HCT116 (cell line): ENCODE measurements around the gene KIF5A. TPM values are rescaled to one million over a fixed set of nuclear protein-coding genes. Genes with fewer than 3 reads are reported as not detected.

Experiments used
- ATAC-seq: fragments of 200-7000 bp; cut with Tn5 transposase; 2 replicates; pipeline ENCODE4 v1.9.1; 2020; ENCODE audit warnings: mild to moderate bottlenecking, moderate library complexity
- BruUV-seq: library from RNA; stranded (reverse); fragments of 400-500 nt; replicated peaks from 2 replicates; lab custom pipeline; 2021; lab: Mats Ljungman, UMichigan
- CTCF ChIA-PET: fragments of 300-600 bp; sonication (Branson Sonifier 250); formaldehyde crosslinking; loops from one replicate; lab custom pipeline; 2021; ENCODE audit warnings: antibody characterized with exemption; lab: Charles Lee
- POLR2A ChIA-PET: fragments of 300-600, 350-600 bp; sonication (Branson Sonifier 250); formaldehyde crosslinking; loops from one replicate; lab custom pipeline; 2021; ENCODE audit warnings: antibody characterized with exemption; lab: Charles Lee
- RAD21 ChIA-PET, 2 experiments: fragments of 300-600 bp; sonication (Branson Sonifier 250); formaldehyde crosslinking; loops; one replicate each; lab custom pipeline; 2023; ENCODE audit warnings: low total read pairs in 2 of 2; ENCODE audit not compliant: uncharacterized antibody in 2 of 2, unreplicated experiment in 2 of 2, low non-redundant PET in 1 of 2; lab: Charles Lee
- DNase-seq: peaks from one replicate; pipeline ENCODE4 v3.0.0-alpha.2; 2010; ENCODE audit warnings: low read depth, low spot score
- H2AFZ ChIP-seq: fragments of 200-600 bp; shearing (Covaris generic), sonication (generic); 2 replicates; pipeline ENCODE4 v1.6.1; 2017; ENCODE audit warnings: low read depth, mixed run types, mixed read lengths, antibody characterized with exemption, low read length; ENCODE audit not compliant: poor library complexity, severe bottlenecking
- H3K27ac ChIP-seq: 2 replicates; pipeline ENCODE4 v1.5.1; 2012; ENCODE audit warnings: low read depth, low read length
- H3K27me3 ChIP-seq: fragments of 200-600 bp; sonication (generic); 2 replicates; pipeline ENCODE4 v1.6.1; 2016; ENCODE audit warnings: mixed run types, low read length, mixed read lengths; ENCODE audit not compliant: insufficient read depth
- H3K36me3 ChIP-seq, 2 experiments: fragments of 200-500 bp in 1 of 2; fragments of 200-600 bp in 1 of 2; sonication (Bioruptor generic) in 1 of 2; sonication (generic) in 1 of 2; 2 replicates each; pipeline versions ENCODE4 v1.5.1 to v1.6.1; 2014 to 2016; ENCODE audit warnings: low read length in 2 of 2, inconsistent platforms in 1 of 2, mixed read lengths in 1 of 2, mixed run types in 1 of 2; ENCODE audit not compliant: insufficient read depth in 2 of 2, control insufficient read depth in 1 of 2
- H3K4me1 ChIP-seq, 2 experiments: fragments of 200-600 bp in 1 of 2; sonication (generic) in 1 of 2; 2 replicates each; pipeline versions ENCODE4 v1.5.1 to v1.6.1; 2012 to 2017; ENCODE audit warnings: low read length in 2 of 2, inconsistent platforms in 1 of 2, mild to moderate bottlenecking in 1 of 2, mixed read lengths in 1 of 2, mixed run types in 1 of 2, moderate library complexity in 1 of 2; ENCODE audit not compliant: insufficient read depth in 2 of 2, control insufficient read depth in 1 of 2
- H3K4me2 ChIP-seq: fragments of 200-600 bp; sonication (generic); 2 replicates; pipeline ENCODE4 v1.6.1; 2017; ENCODE audit warnings: mixed run types, low read length, mixed read lengths
- H3K4me3 ChIP-seq, 2 experiments: fragments of 200-600 bp in 1 of 2; sonication (generic) in 1 of 2; replicated peaks in 1 of 2; 2 replicates each; pipeline ENCODE4 v1.5.1; 2011 to 2016; ENCODE audit warnings: low read length in 2 of 2, control low read depth in 1 of 2, low read depth in 1 of 2, mild to moderate bottlenecking in 1 of 2, mixed read lengths in 1 of 2, mixed run types in 1 of 2
- H3K79me2 ChIP-seq: fragments of 200-600 bp; sonication (generic); 2 replicates; pipeline ENCODE4 v1.6.1; 2017; ENCODE audit warnings: mild to moderate bottlenecking, mixed run types, low read length, moderate library complexity, mixed read lengths; ENCODE audit not compliant: insufficient read depth
- H3K9ac ChIP-seq: fragments of 200-600 bp; sonication (generic); 2 replicates; pipeline ENCODE4 v1.6.1; 2016; ENCODE audit warnings: low read length, mixed read lengths
- H3K9me2 ChIP-seq: fragments of 200-600 bp; sonication (generic), shearing (Covaris generic); 2 replicates; pipeline ENCODE4 v1.6.1; 2017; ENCODE audit warnings: mixed run types, mild to moderate bottlenecking, moderate library complexity; ENCODE audit not compliant: insufficient read depth
- H3K9me3 ChIP-seq, 2 experiments: fragments of 200-500 bp in 1 of 2; fragments of 200-600 bp in 1 of 2; sonication (Bioruptor generic) in 1 of 2; sonication (generic) in 1 of 2; 2 replicates each; pipeline ENCODE4 v1.6.1; 2014 to 2017; ENCODE audit warnings: low read length in 2 of 2, mixed read lengths in 2 of 2, inconsistent platforms in 1 of 2, low read depth in 1 of 2, mild to moderate bottlenecking in 1 of 2, mixed run types in 1 of 2, moderate library complexity in 1 of 2; ENCODE audit not compliant: control insufficient read depth in 1 of 2, insufficient read depth in 1 of 2
- H4K20me1 ChIP-seq: fragments of 200-600 bp; sonication (generic), shearing (Covaris generic); 2 replicates; pipeline ENCODE4 v1.6.1; 2017; ENCODE audit warnings: mixed run types, mild to moderate bottlenecking, moderate library complexity; ENCODE audit not compliant: insufficient read depth
- EGR1 ChIP-seq: IDR thresholded peaks from 2 replicates; pipeline ENCODE4 v1.6.1; 2012; ENCODE audit warnings: low read depth
- ELF1 ChIP-seq: IDR thresholded peaks from 2 replicates; pipeline ENCODE4 v1.6.1; 2012; ENCODE audit warnings: low read depth, borderline replicate concordance
- EZH2phosphoT487 ChIP-seq: fragments of 200-600 bp; IDR thresholded peaks from 2 replicates; pipeline ENCODE4 v1.6.1; 2018; ENCODE audit warnings: antibody characterized with exemption, borderline replicate concordance
- FOSL1 ChIP-seq: IDR thresholded peaks from 2 replicates; pipeline ENCODE4 v1.6.1; 2012; ENCODE audit warnings: low read depth
- JUND ChIP-seq: IDR thresholded peaks from 2 replicates; pipeline ENCODE4 v1.6.1; 2012
- POLR2AphosphoS5 ChIP-seq: IDR thresholded peaks from 2 replicates; pipeline ENCODE4 v1.6.1; 2011; ENCODE audit warnings: mild to moderate bottlenecking, low read depth, low read length, moderate library complexity
- RAD21 ChIP-seq: IDR thresholded peaks from 2 replicates; pipeline ENCODE4 v1.6.1; 2012; ENCODE audit warnings: low read depth, mild to moderate bottlenecking
- SIN3A ChIP-seq: IDR thresholded peaks from 2 replicates; pipeline ENCODE4 v1.6.1; 2012; ENCODE audit warnings: low read depth
- SP1 ChIP-seq: IDR thresholded peaks from 2 replicates; pipeline ENCODE4 v1.6.1; 2012; ENCODE audit warnings: low read depth
- SRF ChIP-seq: IDR thresholded peaks from 2 replicates; pipeline ENCODE4 v1.6.1; 2012; ENCODE audit warnings: low read depth
- TCF7L2 ChIP-seq: IDR thresholded peaks from 2 replicates; pipeline ENCODE4 v1.7.0; 2011; ENCODE audit warnings: borderline replicate concordance, inconsistent platforms; ENCODE audit not compliant: insufficient read depth, insufficient read length; ENCODE audit errors: extremely low read depth
- YY1 ChIP-seq: IDR thresholded peaks from 2 replicates; pipeline ENCODE4 v1.6.1; 2011; ENCODE audit warnings: low read length, low read depth, moderate library complexity, mild to moderate bottlenecking; ENCODE audit not compliant: insufficient replicate concordance; ENCODE audit errors: extremely low read depth
- ZFX ChIP-seq: fragments of 450-650 bp; IDR thresholded peaks from 2 replicates; pipeline ENCODE4 v1.6.1; 2017
- ZNF274 ChIP-seq: fragments of 200-500 bp; sonication (Bioruptor generic); IDR thresholded peaks from 2 replicates; pipeline ENCODE4 v1.6.1; 2014; ENCODE audit warnings: mild to moderate bottlenecking, low read depth, low read length, inconsistent platforms
- intact Hi-C: fragments of 100-400 bp; cut with micrococcal nuclease; formaldehyde crosslinking; loops from 2 replicates; pipeline ENCODE4 v1.10.0; 2022
- total RNA-seq: library from RNA; stranded (reverse); gene quantifications from one replicate; pipeline ENCODE4 v1.2.1, GENCODE V29; 2021; ENCODE audit not compliant: unreplicated experiment
- TF ChIP-seq, protein P1 (sequence below): IDR thresholded peaks from 2 replicates; pipeline ENCODE4 v1.6.1; 2012
- TF ChIP-seq, protein P2 (sequence below), 3 experiments: fragments of 200-600 bp in 1 of 3; sonication (generic) in 1 of 3; IDR thresholded peaks in 2 of 3; conservative IDR thresholded peaks in 1 of 3; 2 replicates each; pipeline ENCODE4 v1.5.1; 2012 to 2017; ENCODE audit warnings: low read depth in 2 of 3, low read length in 2 of 3, antibody characterized with exemption in 1 of 3, borderline replicate concordance in 1 of 3, control low read depth in 1 of 3, mild to moderate bottlenecking in 1 of 3, mixed read lengths in 1 of 3, mixed run types in 1 of 3, moderate library complexity in 1 of 3; ENCODE audit not compliant: insufficient read depth in 1 of 3

Gene KIF5A
- total RNA-seq, 1 experiment from 2014 or later = 5.2 TPM

DNA sequence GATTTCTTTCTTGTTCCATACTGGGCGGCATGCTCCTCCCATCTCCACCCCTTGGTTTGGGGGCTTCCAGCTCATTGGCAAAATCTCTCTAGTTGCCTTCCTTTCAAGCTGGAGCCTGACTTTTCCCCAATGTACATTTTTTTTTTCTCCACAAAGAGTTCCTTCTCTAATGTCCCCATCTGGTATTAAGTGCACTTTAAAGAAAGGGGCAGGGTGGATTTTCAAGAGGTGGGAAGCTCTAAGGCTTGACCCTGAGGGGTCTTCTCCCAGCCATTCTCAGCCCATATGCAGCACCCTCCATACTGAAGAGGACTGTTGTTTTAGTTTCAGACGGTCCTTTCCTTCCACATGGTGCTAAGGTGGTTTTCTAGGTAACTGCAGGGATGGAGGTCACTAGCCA, 35.3 kb downstream of the KIF5A start (continued):
- TF ChIP-seq SRF (no peak), RAD21 (no peak), ZFX (no peak), FOSL1 (no peak), TCF7L2 (no peak)
- TF ChIP-seq, protein P1, sequence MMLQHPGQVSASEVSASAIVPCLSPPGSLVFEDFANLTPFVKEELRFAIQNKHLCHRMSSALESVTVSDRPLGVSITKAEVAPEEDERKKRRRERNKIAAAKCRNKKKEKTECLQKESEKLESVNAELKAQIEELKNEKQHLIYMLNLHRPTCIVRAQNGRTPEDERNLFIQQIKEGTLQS = no peak

DNA sequence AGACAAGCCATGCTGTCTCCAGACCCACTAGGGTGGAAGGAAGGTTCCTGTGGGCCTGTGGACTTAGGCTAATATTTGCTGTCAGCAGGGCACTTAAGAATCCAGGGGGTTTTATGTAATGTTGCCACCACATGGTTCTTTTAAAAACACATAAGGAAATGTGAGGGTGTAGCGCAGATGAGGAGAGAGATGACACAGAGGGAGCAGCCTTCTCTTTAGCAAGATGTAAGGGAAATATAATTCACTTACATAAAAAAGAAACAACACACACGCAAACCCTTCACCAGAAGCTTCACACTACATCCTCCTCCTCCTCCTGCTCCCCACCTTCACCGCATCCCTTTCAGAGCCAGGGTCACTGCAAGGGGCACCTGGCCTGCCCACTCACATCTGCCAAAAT, 36.3 kb downstream of the KIF5A start:
- peaks cover 3 to 8% of the 10 kb centered on the region in 2 experiments; a peak in 3 of 4 replicates for H3K4me1 ChIP-seq

More for the DNA sequence above, 36.3 kb downstream of the KIF5A start:
- Histone ChIP-seq H3K79me2 (no peaks in the 10 kb centered on the region), H4K20me1 (no peaks in the 10 kb centered on the region), H3K27ac (no peak overlapping the region), H3K9ac (no peak overlapping the region), H3K4me2 (no peak overlapping the region), H3K9me3 (no peaks in the 10 kb centered on the region), H3K36me3 (no peaks in the 10 kb centered on the region; a peak in 1 of 4 replicates), H3K9me2 (no peaks in the 10 kb centered on the region), H3K27me3 (no peaks in the 10 kb centered on the region), H3K4me3 (no peak overlapping the region), H2AFZ (no peak overlapping the region)
- ChIA-PET POLR2A (no interaction called here), RAD21 (no interaction called here), CTCF (no interaction called here)
- DNase-seq = no peak
- BruUV-seq = no TSS peak
- TF ChIP-seq ELF1 (no peak), POLR2AphosphoS5 (no peak), EZH2phosphoT487 (no peak), SIN3A (no peak), SP1 (no peak), JUND (no peak), ZNF274 (no peak), YY1 (no peak), RAD21 (no peak), FOSL1 (no peak), EGR1 (no peak)
- TF ChIP-seq, protein P1 = no peak
- TF ChIP-seq, protein P2, sequence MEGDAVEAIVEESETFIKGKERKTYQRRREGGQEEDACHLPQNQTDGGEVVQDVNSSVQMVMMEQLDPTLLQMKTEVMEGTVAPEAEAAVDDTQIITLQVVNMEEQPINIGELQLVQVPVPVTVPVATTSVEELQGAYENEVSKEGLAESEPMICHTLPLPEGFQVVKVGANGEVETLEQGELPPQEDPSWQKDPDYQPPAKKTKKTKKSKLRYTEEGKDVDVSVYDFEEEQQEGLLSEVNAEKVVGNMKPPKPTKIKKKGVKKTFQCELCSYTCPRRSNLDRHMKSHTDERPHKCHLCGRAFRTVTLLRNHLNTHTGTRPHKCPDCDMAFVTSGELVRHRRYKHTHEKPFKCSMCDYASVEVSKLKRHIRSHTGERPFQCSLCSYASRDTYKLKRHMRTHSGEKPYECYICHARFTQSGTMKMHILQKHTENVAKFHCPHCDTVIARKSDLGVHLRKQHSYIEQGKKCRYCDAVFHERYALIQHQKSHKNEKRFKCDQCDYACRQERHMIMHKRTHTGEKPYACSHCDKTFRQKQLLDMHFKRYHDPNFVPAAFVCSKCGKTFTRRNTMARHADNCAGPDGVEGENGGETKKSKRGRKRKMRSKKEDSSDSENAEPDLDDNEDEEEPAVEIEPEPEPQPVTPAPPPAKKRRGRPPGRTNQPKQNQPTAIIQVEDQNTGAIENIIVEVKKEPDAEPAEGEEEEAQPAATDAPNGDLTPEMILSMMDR (IDR thresholded peaks at IDR 0.05 in 2 of 3, conservative IDR thresholded peaks at IDR 0.05 in 1 of 3; ENCODE audit: borderline replicate concordance in 1 of 3, insufficient read depth in 1 of 3, low read depth in 2 of 3, low read length in 2 of 3) = no peak
- intact Hi-C loops = no loop called here
- no peak for ATAC-seq
